Caco-2 (cell line): ENCODE results near the gene PDGFC. TPM values are rescaled to one million over a fixed set of nuclear protein-coding genes. Genes with fewer than 3 reads are reported as not detected.

Experiments used
- BruUV-seq: library from RNA; stranded (reverse); fragments of 400-500 nt; replicated peaks from 2 replicates; lab custom pipeline; 2021; lab: Mats Ljungman, UMichigan
- CTCF ChIA-PET: fragments of 300-600 bp; sonication (Branson Sonifier 250); formaldehyde crosslinking; loops from one replicate; lab custom pipeline; 2022; ENCODE audit warnings: antibody characterized with exemption; lab: Charles Lee
- POLR2A ChIA-PET: fragments of 300-600 bp; sonication (Branson Sonifier 250); formaldehyde crosslinking; loops from one replicate; lab custom pipeline; 2022; ENCODE audit warnings: antibody characterized with exemption; lab: Charles Lee
- DNase-seq, 2 experiments: peaks; one replicate each; pipeline versions ENCODE4 v3.0.0 to v3.0.0-alpha.2; 2020 to 2022
- H3K27me3 ChIP-seq: replicated peaks from 2 replicates; pipeline ENCODE4 v1.6.0; 2011; ENCODE audit warnings: low read length; ENCODE audit not compliant: control insufficient read depth, insufficient read depth
- H3K36me3 ChIP-seq: 2 replicates; pipeline ENCODE4 v1.5.1; 2011; ENCODE audit warnings: low read length; ENCODE audit not compliant: control insufficient read depth, insufficient read depth
- H3K4me1 ChIP-seq: fragments of 250-450 bp; sonication (Bioruptor Pico); 2 replicates; pipeline ENCODE4 v1.5.1; 2020; ENCODE audit warnings: mild to moderate bottlenecking
- H3K4me3 ChIP-seq: 2 replicates; pipeline ENCODE4 v1.5.1; 2011; ENCODE audit warnings: low read depth, mild to moderate bottlenecking, control low read depth, low read length
- H3K9me3 ChIP-seq: fragments of 250-450 bp; sonication (Bioruptor Pico); 2 replicates; pipeline ENCODE4 v1.5.1; 2020; ENCODE audit warnings: mild to moderate bottlenecking, moderate library complexity
- H3K27ac Mint-ChIP-seq: one replicate; pipeline ENCODE4 v1.8.0; 2022; ENCODE audit warnings: mixed read lengths; ENCODE audit not compliant: unreplicated experiment
- H3K27me3 Mint-ChIP-seq: one replicate; pipeline ENCODE4 v1.8.0; 2022; ENCODE audit warnings: mixed read lengths; ENCODE audit not compliant: insufficient read depth, unreplicated experiment
- H3K36me3 Mint-ChIP-seq: one replicate; pipeline ENCODE4 v1.8.0; 2022; ENCODE audit warnings: mild to moderate bottlenecking, mixed read lengths; ENCODE audit not compliant: insufficient read depth, unreplicated experiment
- H3K4me1 Mint-ChIP-seq: one replicate; pipeline ENCODE4 v1.8.0; 2022; ENCODE audit warnings: low read depth, mixed read lengths; ENCODE audit not compliant: unreplicated experiment
- H3K4me3 Mint-ChIP-seq: one replicate; pipeline ENCODE4 v1.8.0; 2022; ENCODE audit warnings: mild to moderate bottlenecking, moderate library complexity, mixed read lengths; ENCODE audit not compliant: unreplicated experiment
- H3K9me3 Mint-ChIP-seq: one replicate; pipeline ENCODE4 v1.8.0; 2022; ENCODE audit warnings: mixed read lengths; ENCODE audit not compliant: unreplicated experiment
- CTCF ChIP-seq, 2 experiments: fragments of 200-600 bp in 1 of 2; IDR thresholded peaks; 1 replicate in 1 of 2; 2 replicates in 1 of 2; pipeline versions ENCODE4 v1.5.1 to v1.8.0; 2011 to 2022; ENCODE audit warnings: antibody characterized with exemption in 1 of 2, control low read depth in 1 of 2, inconsistent platforms in 1 of 2, low read depth in 1 of 2, low read length in 1 of 2, mild to moderate bottlenecking in 1 of 2, moderate library complexity in 1 of 2; ENCODE audit not compliant: insufficient read depth in 1 of 2, severe bottlenecking in 1 of 2, unreplicated experiment in 1 of 2
- intact Hi-C: fragments of 100-400 bp; cut with micrococcal nuclease; formaldehyde crosslinking; loops from one replicate; pipeline ENCODE4 v1.10.0; 2022; ENCODE audit not compliant: unreplicated experiment
- total RNA-seq: library from RNA; stranded (reverse); gene quantifications from 2 replicates; pipeline ENCODE4 v1.2.3, GENCODE V29; 2022

PDGFC gene
- total RNA-seq, 1 experiment from 2014 or later: 9.5 TPM

GRCh38 chr4:156732634-156733033 is 239.0 kb downstream of the PDGFC start:
- intact Hi-C loops: no loop called here
- Mint-ChIP-seq H3K27me3 (peaks cover 2% of the 10 kb centered on the region), H3K4me1 (no peaks in the 10 kb centered on the region), H3K9me3 (peaks cover 11% of the 10 kb centered on the region), H3K36me3 (no peaks in the 10 kb centered on the region), H3K27ac (no peak overlapping the region), H3K4me3 (no peak overlapping the region)
- BruUV-seq: no TSS peak
- Histone ChIP-seq H3K4me3 (no peak overlapping the region), H3K9me3 (peaks cover 12% of the 10 kb centered on the region), H3K4me1 (no peaks in the 10 kb centered on the region), H3K36me3 (no peaks in the 10 kb centered on the region), H3K27me3 (no peaks in the 10 kb centered on the region)
- ChIA-PET POLR2A (no interaction called here), CTCF (no interaction called here)
- DNase-seq: no peak
- TF ChIP-seq CTCF (IDR thresholded peaks at IDR 0.05; ENCODE audit: insufficient read depth in 1 of 2, low read depth in 1 of 2, low read length in 1 of 2, severe bottlenecking in 1 of 2, unreplicated experiment in 1 of 2): no peak

DNA sequence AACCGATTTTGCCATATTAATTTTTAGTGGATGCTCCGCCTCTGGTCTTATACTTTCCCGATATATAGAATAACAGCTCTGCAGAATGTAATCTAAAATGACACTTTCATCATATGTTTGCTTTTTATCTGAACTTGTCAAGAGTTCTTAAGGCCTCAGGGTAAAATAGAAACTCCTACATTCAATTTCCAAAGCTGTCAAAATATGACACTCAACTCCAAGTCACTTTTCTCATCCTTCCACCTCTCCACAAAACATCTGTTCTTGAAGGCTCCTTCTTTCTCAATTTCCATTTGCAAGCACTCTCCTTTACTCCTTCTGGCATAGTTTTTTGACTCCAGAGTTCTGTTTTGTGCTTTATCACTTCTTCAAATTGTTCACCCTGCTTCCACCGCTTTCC is 242.2 kb downstream of the PDGFC start:
- Mint-ChIP-seq H3K27me3 (peaks cover 2% of the 10 kb centered on the region), H3K27ac (no peak overlapping the region), H3K4me3 (no peak overlapping the region), H3K36me3 (no peaks in the 10 kb centered on the region), H3K9me3 (peaks cover 11% of the 10 kb centered on the region), H3K4me1 (no peaks in the 10 kb centered on the region)
- H3K4me3 ChIP-seq: no peak overlapping the region
- CTCF ChIA-PET: no interaction called here
- H3K9me3 ChIP-seq: peaks cover 12% of the 10 kb centered on the region
- DNase-seq: no peak
- no peaks in the 10 kb centered on the region for H3K4me1 ChIP-seq
- POLR2A ChIA-PET: no interaction called here
- H3K36me3 ChIP-seq: no peaks in the 10 kb centered on the region
- TF ChIP-seq CTCF (IDR thresholded peaks at IDR 0.05; ENCODE audit: insufficient read depth in 1 of 2, low read depth in 1 of 2, low read length in 1 of 2, severe bottlenecking in 1 of 2, unreplicated experiment in 1 of 2): no peak
- intact Hi-C loops: no loop called here
- no TSS peak for BruUV-seq
- H3K27me3 ChIP-seq: no peaks in the 10 kb centered on the region

GRCh38 chr4:156725257-156725656 is 246.3 kb downstream of the PDGFC start:
- Histone ChIP-seq H3K36me3 (no peaks in the 10 kb centered on the region), H3K27me3 (no peaks in the 10 kb centered on the region), H3K4me1 (no peaks in the 10 kb centered on the region), H3K4me3 (no peak overlapping the region), H3K9me3 (no peaks in the 10 kb centered on the region)
- Mint-ChIP-seq H3K27me3 (peaks cover 2% of the 10 kb centered on the region), H3K36me3 (no peaks in the 10 kb centered on the region), H3K4me1 (no peaks in the 10 kb centered on the region), H3K4me3 (no peak overlapping the region), H3K9me3 (no peaks in the 10 kb centered on the region), H3K27ac (no peak overlapping the region)
- no TSS peak for BruUV-seq
- intact Hi-C loops: no loop called here
- POLR2A ChIA-PET: no interaction called here
- TF ChIP-seq CTCF (IDR thresholded peaks at IDR 0.05; ENCODE audit: insufficient read depth in 1 of 2, low read depth in 1 of 2, low read length in 1 of 2, severe bottlenecking in 1 of 2, unreplicated experiment in 1 of 2): no peak
- CTCF ChIA-PET: no interaction called here
- DNase-seq: no peak
